AG10803 (cell line): Measurements from ENCODE around the gene TSNAX.

ENCODE experiments used
- DNase-seq: peaks from one replicate; pipeline ENCODE4 v3.0.0; 2010; ENCODE audit warnings: low read depth
- H3K4me3 ChIP-seq: 2 replicates; pipeline ENCODE4 v1.5.1; 2011; ENCODE audit warnings: mild to moderate bottlenecking, low read length, control low read depth
- CTCF ChIP-seq: conservative IDR thresholded peaks from 2 replicates; pipeline ENCODE4 v1.5.1; 2011; ENCODE audit warnings: mild to moderate bottlenecking, low read length, control low read depth, inconsistent platforms

TSNAX gene

GRCh38 chr1:231612393-231613089 is 84.1 kb downstream of the TSNAX start:
- TF ChIP-seq CTCF, result no peak
- H3K4me3 ChIP-seq, result no peak overlapping the region
- no peak for DNase-seq

DNA sequence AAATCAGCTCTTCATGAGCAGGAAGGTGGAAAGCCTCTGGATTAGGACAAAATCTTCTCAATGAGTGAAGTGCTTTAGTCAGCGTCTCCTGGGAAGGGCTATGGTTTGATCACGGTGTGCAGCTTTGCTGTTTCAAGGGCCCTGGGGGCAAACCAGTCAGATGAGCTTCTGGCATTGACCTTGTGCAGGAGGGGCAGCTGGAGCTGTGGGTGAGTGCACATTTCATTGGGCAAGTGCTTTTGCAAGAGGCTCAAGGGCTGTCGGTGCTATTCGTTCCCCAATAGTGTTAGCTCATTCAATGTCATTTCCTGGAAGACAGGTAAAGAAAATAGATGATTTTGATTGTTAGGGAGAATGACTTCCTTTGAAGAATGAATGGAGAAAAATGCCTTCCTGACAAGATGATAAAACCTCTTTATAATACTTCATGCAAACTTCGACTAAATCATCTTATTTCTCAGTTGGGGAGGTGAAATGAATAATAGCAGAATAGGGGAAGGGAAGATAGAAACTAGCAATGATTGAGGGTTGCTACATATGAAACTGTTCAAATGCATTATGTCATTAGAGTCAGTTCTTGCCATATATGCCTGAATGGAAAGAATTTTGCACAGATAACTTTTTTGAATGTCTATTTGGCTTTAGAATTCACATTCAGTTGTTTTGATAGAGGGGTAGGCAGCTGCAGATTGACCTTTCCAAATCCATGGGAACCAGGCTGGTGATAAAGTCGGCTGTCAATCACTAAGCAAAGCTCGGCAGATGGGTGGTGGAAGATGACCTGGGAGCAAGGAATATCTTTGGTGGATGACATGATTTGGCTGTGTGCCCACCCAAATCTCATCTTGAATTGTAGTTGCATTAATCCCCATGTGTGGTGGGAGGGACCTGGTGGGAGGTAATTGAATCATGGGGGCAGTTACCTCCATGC is 85.2 kb downstream of the TSNAX start:
- TF ChIP-seq CTCF, result no peak
- no peak for DNase-seq
- no peak overlapping the region for H3K4me3 ChIP-seq
